IMR-90 (cell line): ENCODE measurements around the gene TRABD. TPM values are rescaled to one million over a fixed set of nuclear protein-coding genes. Genes with fewer than 3 reads are reported as not detected.

Source experiments
- ATAC-seq: fragments of 200-7000 bp; cut with Tn5 transposase; 2 replicates; pipeline ENCODE4 v1.9.1; 2020; ENCODE audit warnings: low read depth, mild to moderate bottlenecking, moderate library complexity
- BruUV-seq: library from RNA; stranded (reverse); fragments of 400-500 nt; replicated peaks from 2 replicates; lab custom pipeline; 2021; lab: Mats Ljungman, UMichigan
- CTCF ChIA-PET: fragments of 300-600 bp; formaldehyde crosslinking; extraction: SDS; loops from one replicate; lab custom pipeline; 2021; ENCODE audit warnings: antibody characterized with exemption; lab: Yijun Ruan, JAX
- POLR2A ChIA-PET: fragments of 300-600 bp; sonication (Branson Sonifier 250); formaldehyde crosslinking; loops from one replicate; lab custom pipeline; 2022; ENCODE audit warnings: antibody characterized with exemption; ENCODE audit not compliant: unreplicated experiment; lab: Charles Lee
- DNase-seq: peaks from one replicate; pipeline ENCODE4 v3.0.0; 2013
- H2AFZ ChIP-seq: replicated peaks from 2 replicates; pipeline ENCODE3; 2013; ENCODE audit warnings: low read length, mild to moderate bottlenecking; ENCODE audit not compliant: poor library complexity
- H2AK5ac ChIP-seq: 2 replicates; pipeline ENCODE4 v1.6.1; 2013; ENCODE audit warnings: low read depth, low read length, inconsistent platforms
- H2AK9ac ChIP-seq: replicated peaks from 2 replicates; pipeline ENCODE3; 2013; ENCODE audit warnings: mild to moderate bottlenecking, low read depth, low read length, moderate library complexity; ENCODE audit not compliant: poor library complexity
- H2BK120ac ChIP-seq: 2 replicates; pipeline ENCODE4 v1.6.1; 2013; ENCODE audit warnings: low read depth, low read length, inconsistent platforms
- H2BK15ac ChIP-seq: 3 replicates; pipeline ENCODE4 v1.6.1; 2013; ENCODE audit warnings: low read depth, low read length, inconsistent platforms
- H2BK20ac ChIP-seq: 2 replicates; pipeline ENCODE4 v1.6.1; 2013; ENCODE audit warnings: low read depth, mild to moderate bottlenecking, inconsistent platforms, low read length, moderate library complexity
- H2BK5ac ChIP-seq: 2 replicates; pipeline ENCODE4 v1.6.1; 2013; ENCODE audit warnings: mild to moderate bottlenecking, low read depth, low read length, inconsistent platforms; ENCODE audit not compliant: poor library complexity, severe bottlenecking
- H3K14ac ChIP-seq: replicated peaks from 2 replicates; pipeline ENCODE4 v1.6.1; 2013; ENCODE audit warnings: low read depth, low read length, inconsistent platforms
- H3K18ac ChIP-seq: 2 replicates; pipeline ENCODE4 v1.6.1; 2013; ENCODE audit warnings: low read depth, low read length, control low read depth
- H3K23ac ChIP-seq: 2 replicates; pipeline ENCODE4 v1.6.1; 2013; ENCODE audit warnings: low read depth, low read length, inconsistent platforms
- H3K27ac ChIP-seq: 2 replicates; pipeline ENCODE4 v1.5.1; 2013; ENCODE audit warnings: mild to moderate bottlenecking, control low read depth, low read length; ENCODE audit not compliant: insufficient read depth
- H3K27me3 ChIP-seq: 2 replicates; pipeline ENCODE4 v1.6.1; 2013; ENCODE audit warnings: low read length; ENCODE audit not compliant: control insufficient read depth, insufficient read depth
- H3K36me3 ChIP-seq: 2 replicates; pipeline ENCODE4 v1.6.1; 2013; ENCODE audit warnings: low read length, mixed read lengths; ENCODE audit not compliant: control insufficient read depth, insufficient read depth
- H3K4ac ChIP-seq: 2 replicates; pipeline ENCODE4 v1.6.1; 2013; ENCODE audit warnings: low read depth, low read length, inconsistent platforms
- H3K4me1 ChIP-seq: 2 replicates; pipeline ENCODE4 v1.6.1; 2013; ENCODE audit warnings: low read length, mixed read lengths; ENCODE audit not compliant: control insufficient read depth, insufficient read depth
- H3K4me2 ChIP-seq: 2 replicates; pipeline ENCODE4 v1.6.1; 2013; ENCODE audit warnings: low read depth, mild to moderate bottlenecking, control low read depth, low read length, moderate library complexity
- H3K4me3 ChIP-seq: 2 replicates; pipeline ENCODE4 v1.5.1; 2013; ENCODE audit warnings: low read depth, mild to moderate bottlenecking, control low read depth, low read length, moderate library complexity; ENCODE audit not compliant: insufficient read depth
- H3K56ac ChIP-seq: 2 replicates; pipeline ENCODE4 v1.6.1; 2013; ENCODE audit warnings: low read length, inconsistent platforms; ENCODE audit not compliant: insufficient read depth; ENCODE audit errors: extremely low read depth
- H3K79me1 ChIP-seq, 2 experiments: 2 replicates each; pipeline ENCODE4 v1.6.1; 2013; ENCODE audit warnings: low read length in 2 of 2, inconsistent platforms in 1 of 2, low read depth in 1 of 2
- H3K9ac ChIP-seq: 2 replicates; pipeline ENCODE4 v1.6.1; 2013; ENCODE audit warnings: low read depth, low read length, control low read depth
- H3K9me1 ChIP-seq: 2 replicates; pipeline ENCODE4 v1.6.1; 2013; ENCODE audit warnings: low read length, inconsistent platforms; ENCODE audit not compliant: insufficient read depth
- H3K9me3 ChIP-seq: 2 replicates; pipeline ENCODE4 v1.6.1; 2013; ENCODE audit warnings: low read length; ENCODE audit not compliant: control insufficient read depth, insufficient read depth
- H4K20me1 ChIP-seq: 2 replicates; pipeline ENCODE4 v1.6.1; 2013; ENCODE audit warnings: low read length, inconsistent platforms; ENCODE audit not compliant: insufficient read depth
- H4K5ac ChIP-seq: 2 replicates; pipeline ENCODE4 v1.6.1; 2013; ENCODE audit warnings: mild to moderate bottlenecking, low read depth, low read length, control low read depth
- H4K8ac ChIP-seq, 2 experiments: 2 replicates each; pipeline ENCODE4 v1.6.1; 2013; ENCODE audit warnings: low read depth in 2 of 2, low read length in 2 of 2, control low read depth in 1 of 2, inconsistent platforms in 1 of 2
- H4K91ac ChIP-seq: 2 replicates; pipeline ENCODE4 v1.6.1; 2013; ENCODE audit warnings: low read depth, low read length, inconsistent platforms; ENCODE audit not compliant: insufficient read depth
- BHLHE40 ChIP-seq: fragments of 150-350 bp; IDR thresholded peaks from 2 replicates; pipeline ENCODE4 v1.6.1; 2016; ENCODE audit warnings: mild to moderate bottlenecking, low read depth, low read length
- CEBPB ChIP-seq: IDR thresholded peaks from 2 replicates; pipeline ENCODE4 v1.6.1; 2012; ENCODE audit warnings: low read depth, low read length, improper control_type of control experiment
- CHD1 ChIP-seq: IDR thresholded peaks from 2 replicates; pipeline ENCODE4 v1.6.1; 2012; ENCODE audit warnings: low read depth, low read length, improper control_type of control experiment
- CTCF ChIP-seq: conservative IDR thresholded peaks from 2 replicates; pipeline ENCODE4 v1.5.1; 2012; ENCODE audit warnings: mild to moderate bottlenecking, low read depth, low read length, improper control_type of control experiment
- FOS ChIP-seq: fragments of 150-350 bp; IDR thresholded peaks from 2 replicates; pipeline ENCODE4 v1.6.1; 2016; ENCODE audit warnings: low read depth, low read length
- MAZ ChIP-seq: IDR thresholded peaks from 2 replicates; pipeline ENCODE4 v1.6.1; 2012; ENCODE audit warnings: low read depth, mild to moderate bottlenecking, low read length, improper control_type of control experiment, moderate library complexity, borderline replicate concordance
- MXI1 ChIP-seq: IDR thresholded peaks from 2 replicates; pipeline ENCODE4 v1.6.1; 2012; ENCODE audit warnings: low read depth, mild to moderate bottlenecking, low read length, moderate library complexity, borderline replicate concordance
- NFE2L2 ChIP-seq: fragments of 150-350 bp; IDR thresholded peaks from 2 replicates; pipeline ENCODE4 v1.6.1; 2016; ENCODE audit warnings: low read depth, mild to moderate bottlenecking, low read length
- POLR2A ChIP-seq: IDR thresholded peaks from 2 replicates; pipeline ENCODE4 v1.6.1; 2012; ENCODE audit warnings: mild to moderate bottlenecking, low read depth, low read length
- RAD21 ChIP-seq: IDR thresholded peaks from 2 replicates; pipeline ENCODE4 v1.6.1; 2012; ENCODE audit warnings: low read length, improper control_type of control experiment
- RCOR1 ChIP-seq: IDR thresholded peaks from 2 replicates; pipeline ENCODE4 v1.6.1; 2012; ENCODE audit warnings: mild to moderate bottlenecking, low read length, improper control_type of control experiment; ENCODE audit not compliant: insufficient replicate concordance
- RFX5 ChIP-seq: IDR thresholded peaks from 2 replicates; pipeline ENCODE4 v1.8.0; 2012; ENCODE audit warnings: low read depth, mild to moderate bottlenecking, low read length, moderate library complexity
- SMC3 ChIP-seq: fragments of 150-350 bp; IDR thresholded peaks from 2 replicates; pipeline ENCODE4 v1.6.1; 2016; ENCODE audit warnings: low read depth, mild to moderate bottlenecking, antibody characterized with exemption, low read length, moderate library complexity
- WGBS, 2 experiments: methylation state at CpG; one replicate each; pipeline versions ENCODE4 v1.1.5 to v1.1.7; 2013; ENCODE audit warnings: missing lambda C conversion rate in 2 of 2; ENCODE audit not compliant: insufficient read length in 1 of 2; ENCODE audit errors: extremely low coverage in 2 of 2; 5-methylcytosine and 5-hydroxymethylcytosine counted together
- dilution Hi-C: fragments of 300-500 bp; cut with HindIII; formaldehyde crosslinking; loops from one replicate; pipeline ENCODE4 v1.14.3; 2018; ENCODE audit warnings: low sequenced_read_pairs; ENCODE audit not compliant: unreplicated experiment
- in situ Hi-C: fragments of 300-500 bp; cut with MboI; formaldehyde crosslinking; loops from 3 replicates; pipeline ENCODE4 v1.14.3; 2019; ENCODE audit warnings: low sequenced_read_pairs, inconsistent platforms, mixed read lengths
- intact Hi-C: fragments of 100-400 bp; cut with micrococcal nuclease; formaldehyde crosslinking; loops from 2 replicates; pipeline ENCODE4 v1.10.0; 2022
- polyA plus RNA-seq, 3 experiments: library from polyadenylated mRNA; depleted of rRNA; stranded (reverse); fragments of >200 nt; gene quantifications; 2 replicates each; pipeline ENCODE4 v1.2.3, GENCODE V29; 2012; ENCODE audit warnings: low replicate concordance in 1 of 3
- total RNA-seq: library from RNA; depleted of rRNA; stranded (reverse); fragments of >200 nt; gene quantifications from 2 replicates; pipeline ENCODE4 v1.2.3, GENCODE V29; 2012
- TF ChIP-seq, protein P1 (sequence below): fragments of 150-350 bp; IDR thresholded peaks from 2 replicates; pipeline ENCODE4 v1.6.1; 2017; ENCODE audit warnings: mild to moderate bottlenecking, antibody characterized with exemption, low read length, low read depth
- TF ChIP-seq, protein P2 (sequence below): fragments of 150-350 bp; IDR thresholded peaks from 2 replicates; pipeline ENCODE4 v1.6.1; 2016; ENCODE audit warnings: low read depth, mild to moderate bottlenecking, low read length, moderate library complexity, borderline replicate concordance

TRABD gene
- total and polyA plus RNA-seq, 2 of the 4 experiments (the other 2 are of a cell fraction), result 13.4 to 42.7 TPM

- Histone ChIP-seq H3K9ac (no peak overlapping the region), H3K27ac (no peak overlapping the region), H2AFZ (no peak overlapping the region), H4K20me1 (peaks cover 38% of the 10 kb centered on the region), H3K14ac (no peak overlapping the region), H2BK5ac (no peak overlapping the region), H3K4ac (no peak overlapping the region), H3K4me2 (no peak overlapping the region), H3K56ac (no peak overlapping the region), H4K91ac (no peak overlapping the region), H2AK9ac (no peak overlapping the region), H2BK120ac (no peak overlapping the region), H3K36me3 (peaks cover 39% of the 10 kb centered on the region), H3K9me3 (no peaks in the 10 kb centered on the region), H3K23ac (no peak overlapping the region), H2BK15ac (no peak overlapping the region), H2AK5ac (no peak overlapping the region), H2BK20ac (no peak overlapping the region), H3K4me1 (no peaks in the 10 kb centered on the region), H3K4me3 (no peak overlapping the region), H4K8ac (no peak overlapping the region), H4K5ac (no peak overlapping the region), H3K79me1 (peaks cover 29 to 73% of the 10 kb centered on the region in 2 experiments), H3K9me1 (no peaks in the 10 kb centered on the region), H3K27me3 (no peaks in the 10 kb centered on the region), H3K18ac (no peak overlapping the region)
- in situ Hi-C loops, result loop anchor here (25.0 kb wide), 1 partner anchor 395 kb away; no protein-coding TSS in a partner anchor
- no peak for TF ChIP-seq BHLHE40
- TF ChIP-seq, protein P1, sequence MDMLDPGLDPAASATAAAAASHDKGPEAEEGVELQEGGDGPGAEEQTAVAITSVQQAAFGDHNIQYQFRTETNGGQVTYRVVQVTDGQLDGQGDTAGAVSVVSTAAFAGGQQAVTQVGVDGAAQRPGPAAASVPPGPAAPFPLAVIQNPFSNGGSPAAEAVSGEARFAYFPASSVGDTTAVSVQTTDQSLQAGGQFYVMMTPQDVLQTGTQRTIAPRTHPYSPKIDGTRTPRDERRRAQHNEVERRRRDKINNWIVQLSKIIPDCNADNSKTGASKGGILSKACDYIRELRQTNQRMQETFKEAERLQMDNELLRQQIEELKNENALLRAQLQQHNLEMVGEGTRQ, result no peak
- no peak for TF ChIP-seq RFX5
- no peak for TF ChIP-seq MXI1
- TF ChIP-seq FOS, result no peak
- no peak for TF ChIP-seq POLR2A
- TF ChIP-seq CHD1, result no peak
- no peak for TF ChIP-seq SMC3
- no peak for TF ChIP-seq MAZ
- TF ChIP-seq, protein P2, sequence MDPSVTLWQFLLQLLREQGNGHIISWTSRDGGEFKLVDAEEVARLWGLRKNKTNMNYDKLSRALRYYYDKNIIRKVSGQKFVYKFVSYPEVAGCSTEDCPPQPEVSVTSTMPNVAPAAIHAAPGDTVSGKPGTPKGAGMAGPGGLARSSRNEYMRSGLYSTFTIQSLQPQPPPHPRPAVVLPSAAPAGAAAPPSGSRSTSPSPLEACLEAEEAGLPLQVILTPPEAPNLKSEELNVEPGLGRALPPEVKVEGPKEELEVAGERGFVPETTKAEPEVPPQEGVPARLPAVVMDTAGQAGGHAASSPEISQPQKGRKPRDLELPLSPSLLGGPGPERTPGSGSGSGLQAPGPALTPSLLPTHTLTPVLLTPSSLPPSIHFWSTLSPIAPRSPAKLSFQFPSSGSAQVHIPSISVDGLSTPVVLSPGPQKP, result no peak
- no peak for TF ChIP-seq NFE2L2
- no peak for TF ChIP-seq RCOR1
- no peak for TF ChIP-seq CEBPB
- TF ChIP-seq CTCF, result no peak
- no peak for TF ChIP-seq RAD21
- no TSS peak for BruUV-seq
- DNase-seq (no peak), ATAC-seq (no peak)
- WGBS, 2 experiments, result 89% methylated on average over 5 of the region's 23 CpGs; no CpG with 5 or more reads in 1 of the 2 experiments
- ChIA-PET POLR2A (no interaction called here), CTCF (no interaction called here)
- intact Hi-C loops, result loop anchor here (2.0 to 10.0 kb wide), 2 partner anchors 233 to 277 kb away; no protein-coding TSS in a partner anchor
- dilution Hi-C loops, result no loop called here
Observed at GRCh38 chr22:50207383-50208140, 21.8 kb downstream of the TRABD start.
